Panc1 (cell line): ENCODE measurements around the gene WWOX. TPM values are rescaled to one million over a fixed set of nuclear protein-coding genes. Genes with fewer than 3 reads are reported as not detected.

Experiments used
- ATAC-seq: fragments of 200-7000 bp; cut with Tn5 transposase; 2 replicates; pipeline ENCODE4 v1.9.1; 2020; ENCODE audit warnings: mild to moderate bottlenecking, moderate library complexity
- BruUV-seq: library from RNA; stranded (reverse); fragments of 400-500 nt; replicated peaks from 2 replicates; lab custom pipeline; 2021; lab: Mats Ljungman, UMichigan
- CTCF ChIA-PET: fragments of 300-600 bp; sonication (Branson Sonifier 250); formaldehyde crosslinking; loops from one replicate; lab custom pipeline; 2022; ENCODE audit warnings: antibody characterized with exemption; lab: Charles Lee
- POLR2A ChIA-PET: fragments of 300-600 bp; sonication (Branson Sonifier 250); formaldehyde crosslinking; loops from one replicate; lab custom pipeline; 2022; ENCODE audit warnings: antibody characterized with exemption; lab: Charles Lee
- DNase-seq: peaks from one replicate; pipeline ENCODE4 v3.0.0-alpha.2; 2010; ENCODE audit warnings: low read depth, low spot score
- H3K27ac ChIP-seq: 2 replicates; pipeline ENCODE4 v1.5.1; 2011; ENCODE audit warnings: mild to moderate bottlenecking, low read length, inconsistent platforms
- H3K27me3 ChIP-seq: fragments of 200-500 bp; sonication (Bioruptor generic); 2 replicates; pipeline ENCODE4 v1.6.0; 2014; ENCODE audit warnings: low read length, inconsistent platforms; ENCODE audit not compliant: control insufficient read depth, insufficient read depth
- H3K36me3 ChIP-seq: fragments of 200-500 bp; sonication (Bioruptor generic); 2 replicates; pipeline ENCODE4 v1.5.1; 2014; ENCODE audit warnings: inconsistent platforms, mild to moderate bottlenecking, low read length, moderate library complexity; ENCODE audit not compliant: control insufficient read depth, insufficient read depth
- H3K4me1 ChIP-seq: 2 replicates; pipeline ENCODE4 v1.5.1; 2011; ENCODE audit warnings: inconsistent platforms, mild to moderate bottlenecking, low read length, moderate library complexity; ENCODE audit not compliant: control insufficient read depth, insufficient read depth
- H3K4me3 ChIP-seq, 2 experiments: 2 replicates each; pipeline ENCODE4 v1.5.1; 2011 to 2012; ENCODE audit warnings: low read depth in 2 of 2, low read length in 2 of 2, mild to moderate bottlenecking in 2 of 2, inconsistent platforms in 1 of 2, moderate library complexity in 1 of 2
- H3K9me3 ChIP-seq: fragments of 200-500 bp; sonication (Bioruptor generic); 2 replicates; pipeline ENCODE4 v1.5.1; 2014; ENCODE audit warnings: low read depth, mild to moderate bottlenecking, inconsistent platforms, low read length, moderate library complexity; ENCODE audit not compliant: control insufficient read depth, insufficient read depth
- POLR2AphosphoS5 ChIP-seq: IDR thresholded peaks from 2 replicates; pipeline ENCODE4 v1.6.1; 2012; ENCODE audit warnings: mild to moderate bottlenecking, low read depth, low read length, moderate library complexity
- SIN3A ChIP-seq: IDR thresholded peaks from 2 replicates; pipeline ENCODE4 v1.6.1; 2012; ENCODE audit warnings: low read depth, mild to moderate bottlenecking, low read length, moderate library complexity, borderline replicate concordance; ENCODE audit not compliant: insufficient read depth
- TCF7L2 ChIP-seq: IDR thresholded peaks from 2 replicates; pipeline ENCODE4 v1.6.1; 2011; ENCODE audit warnings: mild to moderate bottlenecking, low read depth, low read length, inconsistent platforms
- in situ Hi-C: cut with HindIII; loops from 2 replicates; pipeline ENCODE4 v1.10.0; 2016; ENCODE audit warnings: low sequenced_read_pairs, low pct_unique_long_range_greater_than_20kb
- intact Hi-C: fragments of 100-400 bp; cut with micrococcal nuclease; formaldehyde crosslinking; loops from one replicate; pipeline ENCODE4 v1.10.0; 2022; ENCODE audit not compliant: unreplicated experiment
- total RNA-seq: library from RNA; stranded (reverse); gene quantifications from one replicate; pipeline ENCODE4 v1.2.1, GENCODE V29; 2021; ENCODE audit not compliant: unreplicated experiment
- TF ChIP-seq, protein P1 (sequence below): fragments of 450-650 bp; IDR thresholded peaks from 2 replicates; pipeline ENCODE4 v1.5.1; 2017; ENCODE audit warnings: mild to moderate bottlenecking
- TF ChIP-seq, protein P2 (sequence below), 2 experiments: IDR thresholded peaks; 2 replicates each; pipeline ENCODE4 v1.6.1; 2011 to 2012; ENCODE audit warnings: low read depth in 2 of 2, control low read depth in 1 of 2, low read length in 1 of 2, mild to moderate bottlenecking in 1 of 2, moderate library complexity in 1 of 2; ENCODE audit not compliant: insufficient read depth in 1 of 2

The WWOX gene
- total RNA-seq, 1 experiment from 2014 or later: 12.5 TPM

DNA sequence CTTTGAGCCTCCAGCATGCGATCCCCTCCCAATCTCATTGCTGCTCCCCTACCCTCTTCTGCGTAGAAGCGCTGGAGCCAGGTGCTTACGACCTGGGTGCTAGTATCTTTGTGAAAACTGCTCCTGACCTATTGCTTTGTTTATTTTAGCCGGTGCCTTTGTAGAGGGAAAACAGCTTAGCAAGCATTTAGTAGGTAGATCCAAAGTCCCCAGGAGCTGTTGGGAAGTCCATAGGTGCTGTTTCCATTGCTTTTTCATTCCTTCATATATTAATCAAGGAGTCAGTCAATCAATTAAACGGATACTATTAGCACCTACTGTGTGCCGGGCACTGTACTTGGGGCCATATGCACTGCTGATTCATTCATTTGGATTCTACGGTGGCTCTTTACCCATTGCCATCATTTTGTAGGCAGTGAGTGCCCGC, 497.6 kb downstream of the WWOX start:
- intact Hi-C loops (no loop called here), in situ Hi-C loops (no loop called here)
- Histone ChIP-seq H3K36me3 (no peaks in the 10 kb centered on the region), H3K4me3 (no peak overlapping the region), H3K27ac (no peak overlapping the region), H3K27me3 (no peaks in the 10 kb centered on the region), H3K9me3 (no peaks in the 10 kb centered on the region), H3K4me1 (no peaks in the 10 kb centered on the region)
- DNase-seq: no peak
- ATAC-seq: no peak
- ChIA-PET CTCF (no interaction called here), POLR2A (no interaction called here)
- BruUV-seq: no TSS peak
- no peak for TF ChIP-seq SIN3A
- TF ChIP-seq, protein P1, sequence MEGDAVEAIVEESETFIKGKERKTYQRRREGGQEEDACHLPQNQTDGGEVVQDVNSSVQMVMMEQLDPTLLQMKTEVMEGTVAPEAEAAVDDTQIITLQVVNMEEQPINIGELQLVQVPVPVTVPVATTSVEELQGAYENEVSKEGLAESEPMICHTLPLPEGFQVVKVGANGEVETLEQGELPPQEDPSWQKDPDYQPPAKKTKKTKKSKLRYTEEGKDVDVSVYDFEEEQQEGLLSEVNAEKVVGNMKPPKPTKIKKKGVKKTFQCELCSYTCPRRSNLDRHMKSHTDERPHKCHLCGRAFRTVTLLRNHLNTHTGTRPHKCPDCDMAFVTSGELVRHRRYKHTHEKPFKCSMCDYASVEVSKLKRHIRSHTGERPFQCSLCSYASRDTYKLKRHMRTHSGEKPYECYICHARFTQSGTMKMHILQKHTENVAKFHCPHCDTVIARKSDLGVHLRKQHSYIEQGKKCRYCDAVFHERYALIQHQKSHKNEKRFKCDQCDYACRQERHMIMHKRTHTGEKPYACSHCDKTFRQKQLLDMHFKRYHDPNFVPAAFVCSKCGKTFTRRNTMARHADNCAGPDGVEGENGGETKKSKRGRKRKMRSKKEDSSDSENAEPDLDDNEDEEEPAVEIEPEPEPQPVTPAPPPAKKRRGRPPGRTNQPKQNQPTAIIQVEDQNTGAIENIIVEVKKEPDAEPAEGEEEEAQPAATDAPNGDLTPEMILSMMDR: no peak
- TF ChIP-seq POLR2AphosphoS5: no peak
- TF ChIP-seq, protein P2, sequence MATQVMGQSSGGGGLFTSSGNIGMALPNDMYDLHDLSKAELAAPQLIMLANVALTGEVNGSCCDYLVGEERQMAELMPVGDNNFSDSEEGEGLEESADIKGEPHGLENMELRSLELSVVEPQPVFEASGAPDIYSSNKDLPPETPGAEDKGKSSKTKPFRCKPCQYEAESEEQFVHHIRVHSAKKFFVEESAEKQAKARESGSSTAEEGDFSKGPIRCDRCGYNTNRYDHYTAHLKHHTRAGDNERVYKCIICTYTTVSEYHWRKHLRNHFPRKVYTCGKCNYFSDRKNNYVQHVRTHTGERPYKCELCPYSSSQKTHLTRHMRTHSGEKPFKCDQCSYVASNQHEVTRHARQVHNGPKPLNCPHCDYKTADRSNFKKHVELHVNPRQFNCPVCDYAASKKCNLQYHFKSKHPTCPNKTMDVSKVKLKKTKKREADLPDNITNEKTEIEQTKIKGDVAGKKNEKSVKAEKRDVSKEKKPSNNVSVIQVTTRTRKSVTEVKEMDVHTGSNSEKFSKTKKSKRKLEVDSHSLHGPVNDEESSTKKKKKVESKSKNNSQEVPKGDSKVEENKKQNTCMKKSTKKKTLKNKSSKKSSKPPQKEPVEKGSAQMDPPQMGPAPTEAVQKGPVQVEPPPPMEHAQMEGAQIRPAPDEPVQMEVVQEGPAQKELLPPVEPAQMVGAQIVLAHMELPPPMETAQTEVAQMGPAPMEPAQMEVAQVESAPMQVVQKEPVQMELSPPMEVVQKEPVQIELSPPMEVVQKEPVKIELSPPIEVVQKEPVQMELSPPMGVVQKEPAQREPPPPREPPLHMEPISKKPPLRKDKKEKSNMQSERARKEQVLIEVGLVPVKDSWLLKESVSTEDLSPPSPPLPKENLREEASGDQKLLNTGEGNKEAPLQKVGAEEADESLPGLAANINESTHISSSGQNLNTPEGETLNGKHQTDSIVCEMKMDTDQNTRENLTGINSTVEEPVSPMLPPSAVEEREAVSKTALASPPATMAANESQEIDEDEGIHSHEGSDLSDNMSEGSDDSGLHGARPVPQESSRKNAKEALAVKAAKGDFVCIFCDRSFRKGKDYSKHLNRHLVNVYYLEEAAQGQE (IDR thresholded peaks at IDR 0.05; ENCODE audit: insufficient read depth in 1 of 2, low read depth in 2 of 2, low read length in 1 of 2): no peak
- TF ChIP-seq TCF7L2: no peak

DNA sequence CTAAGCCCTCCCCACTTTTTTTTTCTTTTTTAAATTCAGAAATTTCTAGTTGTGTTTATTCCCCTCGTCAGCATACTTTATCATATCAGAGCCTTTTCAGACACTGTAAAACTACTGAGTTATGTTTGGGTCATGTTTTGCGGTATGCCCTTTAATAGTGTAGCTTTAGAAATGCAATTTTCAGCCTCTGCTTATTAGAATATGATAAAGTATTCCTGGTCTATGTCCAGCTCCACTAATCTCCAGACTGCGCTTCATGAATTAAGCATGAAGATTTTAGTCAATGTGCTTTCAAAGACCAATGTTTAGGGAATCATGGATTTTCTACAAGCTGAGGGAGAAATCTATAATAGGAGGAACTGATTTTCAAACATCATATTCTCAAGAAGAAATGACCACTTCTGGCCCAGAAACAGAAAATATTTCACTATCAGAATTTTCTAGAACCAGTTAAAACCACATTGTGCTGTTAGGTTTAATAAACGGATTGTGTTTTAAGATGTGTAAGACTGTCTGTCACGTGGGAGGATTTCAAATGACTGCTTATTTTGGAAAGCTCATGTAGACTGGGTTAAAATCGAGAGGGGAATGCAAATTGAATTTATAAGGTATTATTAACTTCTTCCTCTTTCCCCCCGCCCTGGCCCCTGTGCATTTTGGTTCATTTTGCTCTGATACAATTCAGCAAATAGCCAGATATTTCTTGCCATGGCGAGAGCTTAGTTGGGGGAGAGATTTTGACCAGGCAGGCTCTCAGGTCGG, 498.5 kb downstream of the WWOX start:
- no TSS peak for BruUV-seq
- Histone ChIP-seq H3K27ac (no peak overlapping the region), H3K4me3 (no peak overlapping the region), H3K27me3 (no peaks in the 10 kb centered on the region), H3K4me1 (no peaks in the 10 kb centered on the region), H3K36me3 (no peaks in the 10 kb centered on the region), H3K9me3 (no peaks in the 10 kb centered on the region)
- TF ChIP-seq, protein P1: no peak
- TF ChIP-seq POLR2AphosphoS5: no peak
- TF ChIP-seq, protein P2 (IDR thresholded peaks at IDR 0.05; ENCODE audit: insufficient read depth in 1 of 2, low read depth in 2 of 2, low read length in 1 of 2): no peak
- TF ChIP-seq SIN3A: no peak
- no peak for TF ChIP-seq TCF7L2
- ChIA-PET CTCF (no interaction called here), POLR2A (no interaction called here)
- in situ Hi-C loops: no loop called here
- intact Hi-C loops: no loop called here
- ATAC-seq (no peak), DNase-seq (no peak)
